ENCODE measurements around the gene OR9A4. TPM values are rescaled to one million over a fixed set of nuclear protein-coding genes. Genes with fewer than 3 reads are reported as not detected.

OR9A4 gene
- total RNA-seq, 4 donors from 2014 or later = 0.33 TPM; not detected in 3

Other genes with a start within 250 kb of the OR9A4 start
- gene DENND11, start 214.2 kb upstream of the OR9A4 start, total RNA-seq = 10 to 100 TPM; 14.9 to 25.4 (median 16.3) TPM
- gene WEE2, start 208.0 kb upstream of the OR9A4 start, total RNA-seq = not detected
- gene SSBP1, start 178.0 kb upstream of the OR9A4 start, total RNA-seq = 100 to 1,000 TPM; 105 to 122 (median 114) TPM
- gene TAS2R3, start 152.3 kb upstream of the OR9A4 start, total RNA-seq = 1 to 10 TPM in 1 of 4 donors, not detected in 3; 2.1 TPM
- 1 to 10 TPM in 2 of 4 donors, under 1 TPM in 1, not detected in 1; 0.33 to 1.3 (median 1.2) TPM for gene TAS2R4, start 139.7 kb upstream of the OR9A4 start, total RNA-seq
- gene TAS2R5, start 126.2 kb upstream of the OR9A4 start, total RNA-seq = 1 to 10 TPM in 2 of 4 donors, under 1 TPM in 2; 0.50 to 2.1 (median 0.89) TPM
- gene PRSS37, start 74.9 kb upstream of the OR9A4 start, total RNA-seq = not detected
- under 1 TPM in 3 of 4 donors, not detected in 1; 0.32 to 0.66 (median 0.42) TPM for gene CLEC5A, start 30.6 kb downstream of the OR9A4 start, total RNA-seq
- gene TAS2R38, start 57.4 kb downstream of the OR9A4 start, total RNA-seq = not detected
- gene MGAM, start 79.5 kb downstream of the OR9A4 start, total RNA-seq = 1 to 10 TPM in 1 of 4 donors, under 1 TPM in 2, not detected in 1; 0.06 to 4.0 (median 0.26) TPM
- gene MGAM2, start 195.3 kb downstream of the OR9A4 start, total RNA-seq = under 1 TPM in 2 of 4 donors, not detected in 2; under 0.01 to 0.11 TPM